ENCODE measurements around the gene PECR.

PECR gene

DNA sequence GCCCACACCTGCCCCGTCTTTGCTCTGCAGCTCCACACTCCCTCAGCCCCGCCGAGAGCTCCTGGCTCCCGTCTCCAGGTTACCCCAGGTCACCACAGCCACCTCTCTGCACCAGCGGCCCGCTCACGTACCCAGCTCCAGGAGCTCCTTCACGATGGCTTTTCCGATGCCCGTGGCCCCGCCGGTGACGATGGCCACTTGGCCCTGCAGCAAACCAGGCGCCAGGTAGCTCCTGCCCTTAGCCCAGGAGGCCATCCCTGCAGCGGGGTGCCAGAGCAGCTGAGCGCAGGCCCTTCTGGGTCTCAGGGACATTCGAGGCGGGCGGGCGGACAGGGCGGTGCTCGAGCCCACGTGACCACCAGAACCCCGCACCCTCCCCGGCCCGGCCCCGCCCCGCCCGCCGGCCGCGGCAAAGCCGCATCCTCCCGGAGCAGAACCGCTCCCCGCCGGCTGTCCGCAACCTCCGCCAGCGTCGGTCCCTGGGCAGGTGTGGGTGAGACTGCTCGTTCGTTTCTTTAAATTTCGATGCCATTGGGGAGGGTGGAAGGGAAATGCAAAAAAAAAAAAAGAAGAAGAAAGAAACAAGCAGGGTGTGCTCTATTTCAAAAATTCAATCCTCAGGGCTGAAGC is at the start of gene PECR, which contains the start of gene TMEM169:
Gene PECR (minus strand): TSS at position 323 of the 630 bp plus-strand sequence. CDS start 68 bp downstream, at position 255.
Gene TMEM169 (plus strand): TSS at position 433 of the 630 bp plus-strand sequence. CDS start 14,045 bp downstream, outside the sequence.
- Histone ChIP-seq H3K36me3 (ENCODE audit: control insufficient read depth, low read depth, low read length) (no peaks in the 10 kb centered on the region), H3K27ac (ENCODE audit: low read length) (no peak within 1 kb of the TSS), H3K27me3 (ENCODE audit: control insufficient read depth, insufficient read depth, low read length) (no peaks in the 10 kb centered on the region)

DNA sequence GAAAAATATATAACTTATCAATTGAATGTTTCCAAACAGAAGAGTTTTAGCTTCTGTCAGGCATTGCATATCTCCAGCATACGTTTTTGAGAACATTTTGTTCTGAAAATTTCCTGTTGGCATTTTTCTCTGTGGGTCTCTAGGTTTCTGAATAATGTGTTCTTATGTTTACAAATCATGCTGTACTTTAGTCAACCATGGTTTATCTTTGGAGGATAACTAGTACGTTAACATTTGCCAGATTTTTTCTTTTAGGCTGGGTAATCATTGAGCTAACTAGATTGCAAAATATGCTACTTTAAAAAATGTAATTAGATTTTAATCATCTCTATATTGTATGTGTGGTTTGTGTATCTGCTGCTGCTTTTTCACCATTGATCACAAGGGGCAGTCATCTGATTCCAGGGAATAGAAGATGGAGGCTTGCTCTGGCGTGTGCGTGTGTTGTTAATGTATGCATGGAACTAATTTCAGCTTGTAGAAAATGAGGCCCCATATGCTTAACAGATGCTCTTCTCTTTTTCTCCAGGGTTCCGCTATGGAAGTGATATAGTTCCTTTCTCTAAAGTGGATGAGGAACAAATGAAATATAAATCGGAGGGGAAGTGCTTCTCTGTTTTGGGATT is 48.9 kb upstream of the PECR start:
- Histone ChIP-seq H3K36me3 (ENCODE audit: control insufficient read depth, low read depth, low read length) (peaks cover 97% of the 10 kb centered on the region), H3K27ac (ENCODE audit: low read length) (no peak overlapping the region), H3K4me1 (ENCODE audit: control insufficient read depth, low read depth, low read length) (no peaks in the 10 kb centered on the region), H3K4me3 (ENCODE audit: low read length) (no peak overlapping the region), H3K27me3 (ENCODE audit: control insufficient read depth, insufficient read depth, low read length) (no peaks in the 10 kb centered on the region), H3K9ac (ENCODE audit: low read length) (no peak overlapping the region), H3K9me3 (ENCODE audit: control insufficient read depth, low read depth, low read length) (no peaks in the 10 kb centered on the region)

More for the DNA sequence above, at the start of gene PECR, which contains the start of gene TMEM169:
- Histone ChIP-seq H3K9me3 (ENCODE audit: control insufficient read depth, low read depth, low read length) (no peaks in the 10 kb centered on the region), H3K9ac (ENCODE audit: low read length) (peak within 1 kb of the TSS; percentile 78), H3K4me3 (ENCODE audit: low read length) (peak within 1 kb of the TSS; percentile 81), H3K4me1 (ENCODE audit: control insufficient read depth, low read depth, low read length) (peaks cover 24% of the 10 kb centered on the region)

DNA sequence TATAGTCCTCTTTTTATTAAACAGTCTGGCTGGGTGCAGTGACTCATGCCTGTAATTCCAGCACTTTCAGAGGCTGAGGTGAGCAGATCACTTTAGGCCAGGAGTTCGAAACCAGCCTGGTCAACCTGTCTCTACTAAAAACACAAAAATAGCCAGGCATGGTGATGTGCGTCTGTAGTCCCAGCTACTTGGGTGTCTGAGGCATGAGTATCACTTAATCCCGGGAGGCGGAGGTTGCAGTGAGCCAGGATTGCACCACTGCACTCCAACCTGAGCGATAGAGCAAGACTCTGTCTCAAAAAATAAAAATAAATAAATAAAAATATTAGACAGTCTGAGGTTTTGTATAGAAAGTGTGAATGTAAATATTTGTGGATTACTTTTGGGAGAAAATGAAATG is 45.3 kb upstream of the PECR start:
- H3K9me3 ChIP-seq (ENCODE audit: control insufficient read depth, low read depth, low read length): no peaks in the 10 kb centered on the region
- no peak overlapping the region for H3K4me3 ChIP-seq (ENCODE audit: low read length)
- no peak overlapping the region for H3K27ac ChIP-seq (ENCODE audit: low read length)
- peaks cover 98% of the 10 kb centered on the region for H3K36me3 ChIP-seq (ENCODE audit: control insufficient read depth, low read depth, low read length)
- H3K27me3 ChIP-seq (ENCODE audit: control insufficient read depth, insufficient read depth, low read length): no peaks in the 10 kb centered on the region
- H3K9ac ChIP-seq (ENCODE audit: low read length): no peak overlapping the region
- no peaks in the 10 kb centered on the region for H3K4me1 ChIP-seq (ENCODE audit: control insufficient read depth, low read depth, low read length)

DNA sequence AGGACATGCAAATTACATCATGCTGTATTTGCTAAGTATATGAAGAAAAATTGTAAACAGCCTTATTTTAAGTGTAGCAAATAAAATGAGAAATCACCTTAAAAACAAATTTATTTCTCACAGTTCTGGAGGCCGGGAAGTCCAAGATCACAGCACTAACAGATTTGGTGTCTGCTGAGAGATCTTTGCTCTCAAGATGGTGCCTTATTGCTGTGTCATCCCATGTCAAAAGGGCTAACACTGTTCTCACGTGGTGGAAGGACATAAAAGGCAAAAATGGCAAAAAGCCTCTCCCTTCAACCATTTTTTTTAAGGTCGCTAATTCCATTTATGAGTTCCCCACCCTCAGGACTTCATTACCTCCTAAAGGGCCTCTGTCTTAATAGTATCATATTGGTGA is 39.6 kb upstream of the PECR start:
- no peak overlapping the region for H3K27ac ChIP-seq (ENCODE audit: low read length)

DNA sequence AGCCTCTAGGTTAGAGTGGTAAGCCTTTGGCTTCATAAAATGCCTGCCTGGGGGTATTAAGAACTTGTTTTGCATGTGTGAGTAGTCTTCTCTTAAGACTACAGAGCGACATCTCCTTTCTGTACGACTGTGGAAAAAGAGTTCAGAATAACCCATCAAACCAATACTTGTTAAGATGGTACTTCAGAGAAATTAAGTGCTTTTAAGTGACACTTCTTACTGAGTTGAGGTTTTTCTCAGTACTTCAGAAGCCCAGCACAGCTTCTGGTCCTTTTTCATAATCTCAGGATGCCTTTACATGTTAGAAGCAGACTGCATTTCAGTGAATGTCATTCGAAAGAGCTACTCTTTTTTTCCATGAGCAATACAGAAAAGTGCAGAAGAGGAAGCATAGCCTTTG is 38.4 kb upstream of the PECR start:
- Histone ChIP-seq H3K36me3 (ENCODE audit: control insufficient read depth, low read depth, low read length) (peaks cover 98% of the 10 kb centered on the region), H3K4me1 (ENCODE audit: control insufficient read depth, low read depth, low read length) (peaks cover 6% of the 10 kb centered on the region), H3K4me3 (ENCODE audit: low read length) (no peak overlapping the region), H3K27ac (ENCODE audit: low read length) (no peak overlapping the region), H3K9ac (ENCODE audit: low read length) (no peak overlapping the region), H3K9me3 (ENCODE audit: control insufficient read depth, low read depth, low read length) (no peaks in the 10 kb centered on the region), H3K27me3 (ENCODE audit: control insufficient read depth, insufficient read depth, low read length) (no peaks in the 10 kb centered on the region)

More for the DNA sequence above, 39.6 kb upstream of the PECR start:
- H3K27me3 ChIP-seq (ENCODE audit: control insufficient read depth, insufficient read depth, low read length): no peaks in the 10 kb centered on the region
- no peak overlapping the region for H3K4me3 ChIP-seq (ENCODE audit: low read length)
- no peaks in the 10 kb centered on the region for H3K9me3 ChIP-seq (ENCODE audit: control insufficient read depth, low read depth, low read length)
- H3K4me1 ChIP-seq (ENCODE audit: control insufficient read depth, low read depth, low read length): no peaks in the 10 kb centered on the region
- H3K9ac ChIP-seq (ENCODE audit: low read length): no peak overlapping the region
- peaks cover 100% of the 10 kb centered on the region for H3K36me3 ChIP-seq (ENCODE audit: control insufficient read depth, low read depth, low read length)

DNA sequence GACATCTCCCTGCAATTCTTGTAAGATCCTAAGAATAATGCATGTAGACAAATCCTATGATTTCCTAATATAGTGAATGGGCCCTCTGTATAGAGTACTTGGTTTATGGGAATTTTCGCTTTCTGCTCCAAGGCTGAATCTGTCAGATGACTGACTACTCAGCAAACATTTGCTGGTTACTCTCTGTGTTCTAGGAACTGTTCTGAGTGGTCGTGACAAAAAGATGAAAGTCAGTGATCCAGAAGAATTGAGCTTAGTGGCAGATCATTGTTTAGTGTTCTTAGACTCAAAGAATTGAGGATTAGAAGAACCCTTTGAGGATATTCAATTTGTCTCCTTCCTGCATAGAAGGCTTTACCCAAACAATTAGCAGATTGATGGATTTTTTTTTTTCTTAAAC is 37.5 kb upstream of the PECR start:
- Histone ChIP-seq H3K36me3 (ENCODE audit: control insufficient read depth, low read depth, low read length) (peaks cover 92% of the 10 kb centered on the region), H3K9me3 (ENCODE audit: control insufficient read depth, low read depth, low read length) (no peaks in the 10 kb centered on the region), H3K4me1 (ENCODE audit: control insufficient read depth, low read depth, low read length) (peaks cover 11% of the 10 kb centered on the region), H3K27ac (ENCODE audit: low read length) (no peak overlapping the region), H3K4me3 (ENCODE audit: low read length) (no peak overlapping the region), H3K27me3 (ENCODE audit: control insufficient read depth, insufficient read depth, low read length) (no peaks in the 10 kb centered on the region), H3K9ac (ENCODE audit: low read length) (no peak overlapping the region)

DNA sequence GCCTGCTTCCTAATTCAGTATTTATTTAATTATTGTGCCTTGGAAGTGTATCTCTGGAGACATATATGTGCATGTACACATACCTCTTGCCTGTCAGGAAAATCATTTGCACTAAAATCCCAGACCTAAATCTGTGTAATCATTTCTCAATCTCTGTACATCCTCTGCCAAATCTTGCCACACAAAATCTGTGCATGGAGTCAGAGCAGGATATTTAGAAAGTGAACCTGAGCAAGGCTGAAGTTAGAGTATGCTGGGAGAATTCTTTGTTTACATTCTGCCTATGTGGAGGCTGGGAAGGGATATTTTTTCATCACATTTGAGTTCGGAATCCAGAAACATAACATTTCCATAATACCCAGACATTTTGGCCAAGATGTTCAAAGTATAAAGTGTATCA is 36.9 kb upstream of the PECR start:
- H3K36me3 ChIP-seq (ENCODE audit: control insufficient read depth, low read depth, low read length): peaks cover 92% of the 10 kb centered on the region
- H3K4me3 ChIP-seq (ENCODE audit: low read length): no peak overlapping the region
- H3K9me3 ChIP-seq (ENCODE audit: control insufficient read depth, low read depth, low read length): no peaks in the 10 kb centered on the region
- no peak overlapping the region for H3K9ac ChIP-seq (ENCODE audit: low read length)
- no peak overlapping the region for H3K27ac ChIP-seq (ENCODE audit: low read length)
- H3K4me1 ChIP-seq (ENCODE audit: control insufficient read depth, low read depth, low read length): peaks cover 11% of the 10 kb centered on the region
- no peaks in the 10 kb centered on the region for H3K27me3 ChIP-seq (ENCODE audit: control insufficient read depth, insufficient read depth, low read length)

DNA sequence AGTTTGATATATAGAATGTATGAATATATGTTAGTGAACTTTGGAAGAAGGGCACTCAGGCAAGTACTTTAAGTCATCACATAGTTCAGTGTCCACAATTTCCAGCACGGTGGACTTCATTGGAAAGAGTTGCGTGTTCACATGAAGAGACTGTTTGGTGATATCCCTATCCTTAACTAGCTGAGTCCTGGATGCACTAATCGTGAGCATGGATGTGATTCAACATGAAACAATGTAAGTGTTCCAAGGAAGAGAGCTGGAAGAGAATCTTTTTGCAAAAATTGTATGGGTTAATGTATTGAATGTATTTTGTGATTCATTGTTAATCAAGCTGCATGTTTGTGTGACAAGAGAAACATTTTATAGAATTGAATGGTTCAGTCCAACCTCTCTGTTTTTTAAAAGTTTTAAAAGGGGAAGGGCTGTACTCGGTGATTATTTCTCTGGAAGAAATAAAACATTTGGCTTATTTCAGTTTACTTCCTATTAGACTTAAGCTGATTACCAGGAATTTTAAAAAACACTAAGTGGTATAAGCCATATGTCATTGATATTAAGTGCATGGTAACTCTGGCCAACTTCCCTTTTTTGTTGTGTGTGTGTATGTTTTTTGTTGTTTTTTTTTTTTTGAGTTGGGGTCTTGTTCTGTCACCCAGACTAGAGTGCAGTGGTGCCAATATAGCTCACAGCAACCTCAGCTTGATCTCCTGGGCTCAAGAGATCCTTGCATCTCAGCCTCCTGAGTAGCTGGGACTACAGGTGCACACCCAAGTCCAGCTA is 36.1 kb upstream of the PECR start:
- Histone ChIP-seq H3K27me3 (ENCODE audit: control insufficient read depth, insufficient read depth, low read length) (no peaks in the 10 kb centered on the region), H3K4me3 (ENCODE audit: low read length) (no peak overlapping the region), H3K9ac (ENCODE audit: low read length) (peak overlapping the region; percentile 2), H3K4me1 (ENCODE audit: control insufficient read depth, low read depth, low read length) (peaks cover 11% of the 10 kb centered on the region), H3K27ac (ENCODE audit: low read length) (no peak overlapping the region), H3K9me3 (ENCODE audit: control insufficient read depth, low read depth, low read length) (no peaks in the 10 kb centered on the region), H3K36me3 (ENCODE audit: control insufficient read depth, low read depth, low read length) (peaks cover 92% of the 10 kb centered on the region)

DNA sequence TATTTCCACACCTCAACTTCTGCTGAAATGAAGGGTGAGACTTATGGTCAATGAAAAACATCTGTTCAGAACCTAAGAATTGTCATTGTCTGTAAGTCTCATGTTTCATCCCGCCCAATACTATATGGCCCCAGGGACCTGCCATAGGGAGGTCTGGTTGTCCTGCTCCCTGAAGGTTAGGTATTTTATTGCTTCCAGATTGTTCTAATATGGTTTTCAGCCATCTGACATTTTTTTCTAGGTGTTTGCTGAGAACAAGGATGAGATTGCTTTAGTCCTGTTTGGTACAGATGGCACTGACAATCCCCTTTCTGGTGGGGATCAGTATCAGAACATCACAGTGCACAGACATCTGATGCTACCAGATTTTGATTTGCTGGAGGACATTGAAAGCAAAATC is 34.8 kb upstream of the PECR start:
- Histone ChIP-seq H3K36me3 (ENCODE audit: control insufficient read depth, low read depth, low read length) (peaks cover 92% of the 10 kb centered on the region), H3K27ac (ENCODE audit: low read length) (no peak overlapping the region), H3K4me3 (ENCODE audit: low read length) (no peak overlapping the region), H3K9ac (ENCODE audit: low read length) (peak overlapping the region; percentile 97), H3K27me3 (ENCODE audit: control insufficient read depth, insufficient read depth, low read length) (no peaks in the 10 kb centered on the region), H3K9me3 (ENCODE audit: control insufficient read depth, low read depth, low read length) (no peaks in the 10 kb centered on the region), H3K4me1 (ENCODE audit: control insufficient read depth, low read depth, low read length) (peaks cover 11% of the 10 kb centered on the region)

DNA sequence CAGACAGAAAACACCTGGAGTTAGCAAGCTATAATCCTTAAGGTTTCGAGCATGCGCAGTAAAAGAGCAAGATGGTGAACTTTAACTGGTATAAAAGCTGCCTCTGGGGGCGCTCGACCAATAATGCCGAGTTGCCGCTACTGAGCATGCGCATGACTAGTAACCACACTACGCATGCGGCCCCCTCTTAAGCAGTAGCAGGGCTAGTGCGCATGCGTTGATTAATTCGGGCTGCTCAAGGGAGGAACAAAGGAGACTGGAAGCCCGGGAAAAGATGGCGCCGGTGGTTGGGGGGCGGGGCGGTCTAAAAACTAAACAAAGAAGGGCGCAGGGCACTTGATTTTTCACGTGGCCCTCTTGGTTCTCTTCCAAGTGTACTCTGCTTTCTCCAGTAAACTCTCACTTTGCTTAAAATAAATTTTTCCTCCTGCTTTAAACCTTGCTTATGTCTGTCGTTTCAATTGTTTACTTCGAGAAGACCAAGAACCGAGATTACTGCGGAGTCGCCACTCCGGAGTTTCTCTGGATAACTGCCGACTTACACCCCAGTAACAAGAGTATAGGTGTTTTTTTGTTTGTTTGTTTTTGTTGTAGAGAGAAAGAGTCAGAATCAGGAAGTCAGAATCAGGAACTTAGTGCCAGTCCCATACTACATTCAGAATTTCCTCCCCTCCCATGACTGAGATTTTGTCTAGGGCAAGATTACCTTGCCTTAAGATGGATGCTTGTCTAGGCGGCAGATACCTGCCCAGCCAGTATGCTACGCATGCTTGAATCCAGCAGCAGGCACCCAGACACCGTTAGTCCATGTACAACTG is 33.3 kb upstream of the PECR start:
- Histone ChIP-seq H3K27me3 (ENCODE audit: control insufficient read depth, insufficient read depth, low read length) (no peaks in the 10 kb centered on the region), H3K36me3 (ENCODE audit: control insufficient read depth, low read depth, low read length) (peaks cover 89% of the 10 kb centered on the region), H3K9ac (ENCODE audit: low read length) (peak overlapping the region; percentile 97), H3K4me1 (ENCODE audit: control insufficient read depth, low read depth, low read length) (peaks cover 22% of the 10 kb centered on the region), H3K4me3 (ENCODE audit: low read length) (peak overlapping the region; percentile 62), H3K27ac (ENCODE audit: low read length) (peak overlapping the region; percentile 92), H3K9me3 (ENCODE audit: control insufficient read depth, low read depth, low read length) (no peaks in the 10 kb centered on the region)

DNA sequence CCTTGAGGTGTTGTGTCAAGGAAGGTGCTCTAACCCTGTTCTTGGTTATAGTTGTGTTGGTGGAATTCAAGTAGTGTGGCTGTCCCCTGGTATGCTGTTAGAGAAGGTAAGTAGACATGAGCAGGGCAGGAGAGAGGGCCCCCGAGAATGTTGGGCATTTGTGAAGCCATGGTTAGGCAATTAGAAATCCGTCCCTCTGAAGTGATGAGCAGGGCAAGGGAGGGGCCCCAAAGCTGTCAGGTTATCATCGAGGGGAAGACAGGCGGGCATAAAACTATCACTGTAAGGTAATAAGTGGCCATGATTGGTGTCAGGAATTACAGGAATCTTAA is 32.7 kb upstream of the PECR start:
- Histone ChIP-seq H3K9me3 (ENCODE audit: control insufficient read depth, low read depth, low read length) (no peaks in the 10 kb centered on the region), H3K27ac (ENCODE audit: low read length) (peak overlapping the region; percentile 60), H3K27me3 (ENCODE audit: control insufficient read depth, insufficient read depth, low read length) (no peaks in the 10 kb centered on the region), H3K36me3 (ENCODE audit: control insufficient read depth, low read depth, low read length) (peaks cover 83% of the 10 kb centered on the region), H3K9ac (ENCODE audit: low read length) (peak overlapping the region; percentile 21), H3K4me1 (ENCODE audit: control insufficient read depth, low read depth, low read length) (peaks cover 22% of the 10 kb centered on the region), H3K4me3 (ENCODE audit: low read length) (no peak overlapping the region)
